ENCODE results near the gene RHBDL2. TPM values are rescaled to one million over a fixed set of nuclear protein-coding genes. Genes with fewer than 3 reads are reported as not detected.
A peak's percentile ranks its signal among the peaks of the same experiment; 100 is the strongest.
"Not testable (repeated sequence)": the region's sequence is repeated elsewhere in the genome, so short reads cannot be mapped to it uniquely, and the experiment has no call there.

Gene RHBDL2
- total RNA-seq, 1 donor from 2014 or later: 0.51 TPM

DNA sequence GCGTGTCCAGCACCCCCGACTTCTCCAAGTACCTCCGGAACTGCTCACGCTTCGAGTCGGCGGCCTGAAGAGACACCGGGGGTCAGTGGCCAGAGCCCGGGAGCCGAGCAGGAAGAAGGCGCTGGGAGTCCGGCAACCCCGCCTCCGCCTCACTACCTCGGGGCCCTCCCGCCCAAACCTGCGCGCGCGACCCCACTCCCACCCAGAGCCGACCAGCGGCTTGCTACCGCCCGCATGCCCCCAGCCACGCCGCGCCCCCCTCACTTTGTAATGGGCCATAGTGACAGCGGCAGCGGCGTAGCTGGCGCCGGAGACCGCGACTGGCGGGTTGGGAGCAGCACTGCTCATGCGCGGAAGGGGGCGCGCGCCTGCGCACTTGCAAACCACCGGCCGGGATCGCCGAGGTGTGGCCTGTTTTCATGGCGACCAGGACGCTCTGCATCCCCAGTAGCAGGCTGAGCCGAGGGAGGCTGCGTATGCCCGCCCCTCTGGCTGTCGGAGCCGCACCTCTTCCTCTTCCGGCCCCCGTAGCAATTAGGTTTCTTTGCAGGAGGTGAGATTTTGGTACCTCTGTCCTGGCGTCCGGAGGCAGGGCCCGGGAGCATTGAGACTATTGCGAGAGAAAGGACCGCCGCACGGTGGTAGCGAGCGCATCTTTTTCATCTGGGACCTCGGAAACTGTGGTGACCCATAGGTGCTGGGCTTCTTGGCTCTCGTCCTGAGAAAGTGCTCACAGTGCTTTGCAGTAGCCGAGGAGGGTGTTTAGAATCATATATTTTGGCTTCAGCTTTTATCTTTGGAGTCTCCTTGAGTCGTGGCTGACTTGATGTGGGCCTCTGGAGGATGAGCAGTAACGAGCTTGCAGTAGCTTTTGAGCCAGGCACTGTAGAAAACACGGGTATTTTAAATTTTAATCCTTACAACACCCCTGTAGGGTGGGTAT is 68.3 kb downstream of the RHBDL2 start, which contains the start of gene MYCBP:
MYCBP (minus strand) TSS at position 322 of the 943 bp plus-strand sequence; CDS start at position 279, 43 bp downstream.
- DNase-seq: peak; percentile 97

DNA sequence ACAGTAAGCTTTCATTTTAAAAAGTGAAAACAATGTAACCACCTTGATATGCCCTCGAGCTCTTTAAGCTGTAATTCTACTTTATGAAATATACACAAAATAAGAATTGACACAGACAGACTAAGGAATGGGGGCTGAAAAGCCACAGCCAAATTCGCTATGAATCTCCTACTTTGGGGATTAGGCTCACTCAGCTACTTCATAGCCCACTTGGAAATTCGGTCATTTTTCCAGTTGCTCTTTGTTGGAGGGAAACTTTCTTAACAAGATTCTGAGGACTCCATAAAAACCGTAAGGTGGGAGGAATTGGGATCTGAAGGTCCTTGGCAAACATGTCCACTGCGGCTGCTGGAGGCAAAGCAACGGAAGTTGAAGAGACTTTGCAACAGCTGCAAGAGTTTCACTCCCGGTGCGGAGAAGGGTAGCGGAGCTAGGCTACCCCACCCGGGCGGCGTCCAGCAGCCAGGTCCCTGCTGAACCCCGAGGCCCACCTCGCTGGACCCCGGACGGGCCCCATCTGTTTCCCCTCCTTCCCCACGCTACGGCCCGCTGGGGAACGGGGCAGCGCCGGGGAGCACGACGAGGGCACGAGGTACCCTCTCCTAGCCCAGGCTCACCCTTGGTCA is 69.1 kb downstream of the RHBDL2 start:
- peak; percentile 39 for DNase-seq

DNA sequence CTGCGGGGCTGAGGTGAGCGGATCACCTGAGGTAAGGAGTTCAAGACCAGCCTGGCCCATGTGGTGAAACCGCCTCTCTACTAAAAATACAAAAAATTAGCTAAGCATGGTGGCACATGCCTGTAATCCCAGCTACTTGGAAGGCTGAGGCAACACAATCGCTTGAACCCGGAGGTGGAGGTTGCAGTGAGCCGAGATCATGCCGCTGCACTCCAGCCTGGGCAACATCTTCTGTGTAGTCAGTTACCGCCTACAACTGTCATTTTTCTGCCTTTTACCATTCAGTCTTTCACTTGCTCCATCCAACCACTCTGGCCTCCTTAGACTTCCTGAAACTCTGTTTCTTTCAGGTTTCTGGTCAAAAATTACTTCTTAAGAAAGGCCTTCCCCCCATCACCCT is 70.6 kb downstream of the RHBDL2 start:
- no peak for DNase-seq

DNA sequence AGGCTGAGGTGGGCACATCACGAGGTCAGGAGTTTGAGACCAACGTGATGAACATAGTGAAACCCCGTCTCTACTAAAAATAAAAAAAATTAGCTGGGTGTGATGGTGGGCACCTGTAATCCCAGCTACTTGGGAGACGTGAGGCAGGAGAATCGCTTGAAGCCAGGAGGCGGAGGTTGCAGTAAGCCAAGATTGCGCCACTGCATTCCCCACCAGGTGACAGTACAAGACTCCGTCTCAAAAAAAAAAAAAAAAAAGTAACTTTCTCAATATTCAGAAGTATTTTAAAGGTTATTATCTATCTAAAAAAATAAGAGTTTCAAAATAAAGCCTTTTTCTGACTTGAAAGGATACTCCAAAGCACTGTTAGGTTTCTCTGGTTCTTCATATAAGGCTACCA is 74.4 kb downstream of the RHBDL2 start:
- no peak for DNase-seq

DNA sequence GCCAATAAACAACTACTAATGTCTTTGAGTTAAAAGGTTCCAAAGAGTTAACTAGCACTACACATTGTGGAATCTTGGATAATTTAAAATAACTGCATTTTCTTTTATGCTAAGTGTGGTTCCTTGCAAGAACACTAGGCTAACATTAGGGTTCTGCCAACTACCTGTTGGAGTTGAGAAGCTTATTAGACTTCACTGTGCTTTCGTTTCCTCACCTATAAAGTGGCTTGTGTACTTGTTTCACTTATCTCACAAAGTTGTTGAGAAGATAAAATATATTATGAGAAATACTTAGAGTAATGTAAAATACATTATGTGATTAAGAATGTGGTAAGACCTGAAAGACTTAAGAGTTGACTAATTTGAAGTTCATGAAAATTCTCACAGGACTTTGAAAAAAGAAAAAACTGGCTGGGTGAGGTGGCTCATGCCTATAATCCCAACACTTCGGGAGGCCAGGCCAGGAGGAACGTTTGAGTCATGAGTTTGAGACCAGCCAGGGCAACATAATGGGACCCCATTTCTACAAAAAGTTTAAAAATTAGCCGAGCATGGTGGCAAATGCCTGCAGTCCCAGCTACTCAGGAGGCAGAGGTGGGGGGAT is 76.4 kb downstream of the RHBDL2 start:
- no peak for DNase-seq

DNA sequence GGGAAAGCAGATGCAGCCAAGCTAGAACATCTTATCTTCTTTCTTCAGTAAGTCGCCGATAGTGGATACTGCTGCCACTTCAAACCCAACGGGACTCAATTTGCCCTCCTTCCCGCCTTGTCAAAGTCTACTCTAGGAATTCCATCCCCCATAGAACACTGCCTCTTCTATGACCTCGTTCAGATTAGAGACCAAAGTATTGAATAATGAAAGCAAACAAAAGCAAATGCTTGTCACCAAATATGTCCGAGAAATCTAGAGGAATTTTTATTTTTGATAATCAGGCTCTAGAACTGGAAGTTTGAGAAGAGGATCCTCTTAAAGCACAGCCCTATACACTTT is 81.2 kb downstream of the RHBDL2 start:
- peak; percentile 27 for DNase-seq

DNA sequence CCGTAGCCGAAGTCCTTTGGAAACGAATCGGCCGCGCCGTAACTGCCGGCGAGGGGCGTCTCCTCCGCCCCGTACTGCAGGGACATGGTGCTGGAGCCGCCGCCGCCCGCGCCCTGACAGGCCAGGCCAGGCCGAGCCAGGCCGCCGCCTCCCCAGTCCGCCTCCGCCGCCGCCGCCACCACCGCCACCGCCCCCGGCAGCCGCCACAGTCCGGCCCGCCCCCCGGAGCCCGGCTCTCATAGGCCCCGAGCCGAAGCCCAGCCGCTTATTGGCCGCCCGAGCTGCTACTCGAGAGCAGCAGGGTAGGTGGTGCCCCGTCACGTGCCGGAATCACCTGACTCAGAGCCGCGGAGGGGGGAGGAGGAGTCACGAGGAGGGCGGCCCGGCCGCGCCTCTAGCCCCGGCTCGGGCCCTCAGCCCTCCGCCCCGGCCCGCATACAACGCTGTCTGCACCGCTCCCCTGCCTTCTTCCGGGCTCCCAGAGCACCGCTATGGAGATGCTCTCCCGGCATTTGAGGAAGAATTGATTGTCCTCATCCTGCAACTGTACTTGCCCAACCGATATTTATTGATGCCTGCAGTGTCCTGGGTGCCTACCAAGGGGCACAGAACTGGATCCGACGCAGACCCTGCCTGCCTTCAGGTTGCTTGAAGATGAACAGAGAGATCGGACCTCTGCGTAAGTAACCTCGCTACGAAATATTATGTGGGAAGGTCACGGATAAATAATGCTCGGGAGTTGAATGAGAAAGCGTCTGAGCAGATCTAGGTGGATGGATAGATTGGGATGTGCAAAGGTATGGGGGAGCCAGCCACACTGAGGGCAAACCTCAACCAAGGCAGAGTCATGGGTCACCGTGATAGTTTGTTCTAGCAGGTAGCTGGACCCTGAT is 81.8 kb downstream of the RHBDL2 start, which contains the start of gene RRAGC:
RRAGC (minus strand) TSS at position 212 of the 893 bp plus-strand sequence; CDS start at position 86, 126 bp downstream.
- peak; percentile 98 for DNase-seq

DNA sequence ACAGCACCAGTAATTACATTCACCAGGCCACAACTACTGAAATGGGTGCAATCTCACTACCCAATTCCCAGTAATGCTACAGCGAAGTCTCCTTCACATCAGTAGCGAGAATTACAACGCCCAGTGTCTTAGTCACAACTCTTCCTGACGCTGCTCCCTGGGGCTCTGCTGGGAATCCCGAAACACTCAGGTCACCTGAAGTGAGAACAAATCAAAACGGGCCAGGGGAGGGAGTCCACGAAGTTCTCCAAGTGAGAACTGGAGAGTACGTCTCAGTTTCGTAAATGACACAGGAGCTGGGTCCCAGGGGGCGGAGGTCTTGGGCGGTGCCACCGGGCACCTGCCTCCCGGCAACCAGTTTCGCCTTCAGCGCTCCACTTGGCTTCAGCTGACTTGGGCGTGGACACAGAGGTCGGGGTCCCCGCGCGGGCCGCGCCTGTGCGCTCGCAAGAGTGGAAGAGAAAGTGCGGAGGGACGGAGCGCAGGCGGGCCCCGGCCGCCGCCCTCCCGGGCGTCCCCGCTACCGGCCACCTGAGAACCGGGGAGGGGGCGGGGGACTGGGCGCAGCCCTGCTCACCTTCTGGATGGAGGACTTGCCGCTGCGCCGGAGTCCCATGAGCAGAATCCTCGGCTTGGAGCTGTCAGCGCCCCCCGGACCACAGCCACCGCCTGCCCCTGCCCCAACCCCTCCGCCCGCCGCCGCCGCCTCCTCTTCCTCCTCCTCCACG is 82.6 kb downstream of the RHBDL2 start:
- DNase-seq: peak; percentile 61

DNA sequence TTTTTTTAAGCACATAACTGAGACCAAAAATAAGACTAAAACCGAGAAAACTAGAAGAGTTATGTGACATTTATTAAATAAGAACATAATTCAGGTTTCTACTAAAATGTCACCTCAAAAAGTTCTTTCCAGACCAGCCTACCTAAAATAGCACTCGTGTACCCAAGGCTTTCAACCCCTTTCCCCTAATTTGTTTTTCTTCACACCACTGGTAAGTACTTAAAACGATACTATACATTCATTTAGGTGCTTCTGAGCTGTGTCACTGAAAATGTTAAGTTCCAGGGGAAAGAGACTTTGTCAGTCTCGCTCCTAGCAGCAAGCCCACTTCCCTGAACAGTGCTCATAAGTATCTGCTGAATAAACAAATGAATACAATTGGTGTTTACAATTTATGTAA is 88.8 kb downstream of the RHBDL2 start:
- no peak for DNase-seq

DNA sequence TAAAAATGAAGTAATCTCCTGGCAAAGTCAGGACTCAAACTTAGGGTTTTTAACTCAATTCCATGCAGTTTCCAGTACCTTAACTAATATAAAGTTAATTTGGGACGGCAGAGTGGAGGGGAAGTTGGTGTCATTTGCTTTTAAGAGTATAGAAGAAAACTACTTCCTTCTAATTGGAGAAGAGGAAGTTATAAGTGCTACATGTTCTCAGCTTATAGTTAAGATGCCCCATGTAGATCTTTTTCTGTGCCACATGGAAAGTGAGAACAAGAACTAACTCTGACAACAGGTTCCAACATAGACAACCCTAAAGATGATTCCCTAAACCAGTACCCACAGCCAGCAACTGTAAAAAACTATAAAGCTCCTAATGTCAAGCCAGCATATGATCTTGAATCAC is 93.6 kb downstream of the RHBDL2 start:
- no peak for DNase-seq

DNA sequence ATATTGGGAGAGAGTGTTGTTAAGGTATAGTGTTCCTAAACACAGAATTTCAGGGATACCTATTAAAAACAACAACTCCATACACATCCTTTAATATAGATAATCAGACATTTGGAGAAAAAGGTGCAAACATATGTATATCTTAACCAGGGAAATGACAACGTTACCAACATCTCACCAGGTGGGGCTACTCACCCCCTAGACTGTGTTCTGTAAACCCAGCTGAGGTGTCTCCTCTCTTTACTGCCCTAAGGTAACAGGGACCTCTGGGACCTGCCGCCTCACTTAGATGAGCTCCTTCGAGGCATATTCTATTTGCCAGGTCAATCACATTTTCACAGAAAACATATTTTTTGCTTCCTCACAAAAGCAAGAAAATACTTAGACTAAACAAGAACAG is 95.4 kb downstream of the RHBDL2 start:
- no peak for DNase-seq

DNA sequence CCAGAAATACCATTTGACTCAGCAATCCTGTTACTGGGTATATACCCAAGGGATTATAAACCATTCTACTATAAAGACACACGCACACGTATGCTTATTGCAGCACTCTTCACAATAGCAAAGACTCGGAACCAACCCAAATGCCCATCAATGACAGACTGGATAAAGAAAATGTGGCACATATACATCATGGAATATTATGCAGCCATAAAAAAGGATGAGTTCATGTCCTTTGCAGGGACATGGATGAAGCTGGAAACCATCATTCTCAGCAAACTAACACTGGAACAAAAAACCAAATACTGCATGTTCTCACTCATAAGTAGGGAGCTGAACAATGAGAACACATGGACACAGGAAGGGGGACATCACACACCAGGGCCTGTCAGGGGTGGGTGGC is 96.5 kb downstream of the RHBDL2 start:
- DNase-seq: not testable (repeated sequence)

DNA sequence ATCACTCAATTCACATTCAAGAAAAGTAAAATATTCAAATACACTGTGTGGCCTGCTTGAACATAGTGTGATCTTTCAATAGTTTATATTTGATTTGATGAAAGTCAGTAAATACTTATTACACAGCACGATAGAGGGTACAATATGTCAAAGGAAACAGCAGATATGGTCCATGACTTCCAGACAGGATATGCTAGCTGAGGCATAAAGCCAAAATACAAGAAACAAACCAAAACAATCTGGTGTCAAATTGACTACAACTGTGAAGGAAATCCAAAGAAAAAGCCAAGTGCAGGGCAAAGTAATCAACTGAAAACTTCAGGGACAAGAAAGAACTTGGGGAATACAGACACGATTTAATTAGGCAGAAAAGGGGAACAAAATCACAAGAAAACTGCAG is 101.3 kb downstream of the RHBDL2 start:
- DNase-seq: peak; percentile 49

DNA sequence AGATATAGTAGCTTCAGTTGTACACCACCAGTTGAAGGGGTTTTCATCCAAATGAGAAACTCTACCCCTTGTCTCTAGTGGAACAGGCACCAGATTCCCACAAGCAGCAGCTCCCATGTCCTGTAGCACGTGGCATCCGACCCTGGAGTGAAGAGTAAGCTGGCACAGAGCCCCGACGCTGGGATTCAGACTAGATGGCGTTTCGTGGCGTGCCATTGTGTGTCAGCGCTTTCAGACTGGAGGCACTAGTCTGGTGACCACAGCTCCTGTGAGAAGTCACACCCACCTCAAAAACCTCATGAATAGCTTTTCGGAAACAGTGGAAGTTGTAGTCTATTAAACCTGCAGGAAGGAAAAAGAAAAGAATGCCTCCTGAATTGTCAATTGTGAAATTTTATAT is 102.3 kb downstream of the RHBDL2 start:
- DNase-seq: peak; percentile 69

DNA sequence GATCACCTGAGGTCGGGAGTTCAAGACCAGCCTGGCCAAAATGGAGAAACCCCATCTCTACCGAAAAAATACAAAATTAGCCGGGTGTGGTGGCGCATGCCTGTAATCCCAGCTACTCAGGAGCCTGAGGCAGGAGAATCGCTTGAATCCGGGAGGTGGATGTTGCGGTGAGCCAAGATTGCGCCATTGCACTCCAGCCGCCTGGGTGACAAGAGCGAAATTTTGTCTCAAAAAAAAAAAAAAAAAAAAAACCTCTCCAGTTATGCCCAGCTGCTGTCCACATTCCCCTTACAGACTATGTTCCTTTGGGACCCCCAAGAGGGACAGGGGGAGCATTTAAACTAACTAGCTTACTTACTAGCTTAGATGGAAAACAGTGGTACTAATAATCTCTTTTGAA is 105.3 kb downstream of the RHBDL2 start:
- DNase-seq: not testable (repeated sequence)

Other genes with a start within 250 kb of the RHBDL2 start
- gene RRAGC, start 82.1 kb downstream of the RHBDL2 start, total RNA-seq: 19.7 and 32.7 TPM in 2 replicates
- 11.4 and 14.7 TPM in 2 replicates for gene MYCBP, start 68.5 kb downstream of the RHBDL2 start, total RNA-seq
- gene GJA9, start 60.2 kb downstream of the RHBDL2 start, total RNA-seq: not detected in 2 replicates
- gene AKIRIN1, start 49.4 kb upstream of the RHBDL2 start, total RNA-seq: 40.3 and 52.0 TPM in 2 replicates
- 530 and 620 TPM in 2 replicates for gene NDUFS5, start 84.5 kb upstream of the RHBDL2 start, total RNA-seq

Measured in dermis blood vessel endothelial cell (primary cell).